Heart left ventricle (tissue), 16 donors: ENCODE results near the gene GALK1. TPM values are rescaled to one million over a fixed set of nuclear protein-coding genes. Genes with fewer than 3 reads are reported as not detected.

Experiments used
- ATAC-seq, 4 donors: fragments of 200-7000 bp; cut with Tn5 transposase; one replicate each; pipeline ENCODE4 v1.9.1; 2020 to 2022; ENCODE audit warnings: moderate library complexity in 4 of 4, mild to moderate bottlenecking in 3 of 4, moderate number of reproducible peaks in 1 of 4
- DNase-seq, 5 donors: peaks; one replicate each; pipeline ENCODE4 v3.0.0-alpha.2; 2020
- H3K27ac ChIP-seq, 12 donors: fragments of 200-600 bp; sonication (generic) in 4 of 12; one replicate each; pipeline versions ENCODE4 v1.5.0 to v1.8.0; 2016 to 2022; ENCODE audit warnings: mild to moderate bottlenecking in 2 of 12
- H3K27me3 ChIP-seq, 9 donors: fragments of 200-600 bp; sonication (generic) in 2 of 9; one replicate each; pipeline versions ENCODE4 v1.5.1 to v1.8.0; 2016 to 2022; ENCODE audit warnings: mild to moderate bottlenecking in 3 of 9
- H3K36me3 ChIP-seq, 9 donors: fragments of 200-600 bp; sonication (generic) in 2 of 9; one replicate each; pipeline versions ENCODE4 v1.5.0 to v1.8.0; 2018 to 2022; ENCODE audit warnings: mild to moderate bottlenecking in 2 of 9
- H3K4me1 ChIP-seq, 12 donors: fragments of 200-600 bp; sonication (generic) in 4 of 12; one replicate each; pipeline versions ENCODE4 v1.5.0 to v1.8.0; 2016 to 2022; ENCODE audit warnings: mild to moderate bottlenecking in 3 of 12
- H3K4me3 ChIP-seq, 12 donors: fragments of 200-600 bp; sonication (generic) in 4 of 12; one replicate each; pipeline versions ENCODE4 v1.5.0 to v1.8.0; 2017 to 2022; ENCODE audit warnings: mild to moderate bottlenecking in 9 of 12, moderate library complexity in 4 of 12
- H3K9me3 ChIP-seq, 12 donors: fragments of 200-600 bp; sonication (generic) in 4 of 12; one replicate each; pipeline versions ENCODE4 v1.5.0 to v1.8.0; 2016 to 2022; ENCODE audit warnings: mild to moderate bottlenecking in 1 of 12
- CTCF ChIP-seq, 12 donors: fragments of 200-600 bp; sonication (generic) in 4 of 12; IDR thresholded peaks; one replicate each; pipeline versions ENCODE4 v1.5.0 to v1.8.0; 2018 to 2022; ENCODE audit warnings: antibody characterized with exemption in 12 of 12, mild to moderate bottlenecking in 5 of 12
- POLR2A ChIP-seq, 2 donors: fragments of 450-650 bp; IDR thresholded peaks; one replicate each; pipeline ENCODE4 v1.6.1; 2017; ENCODE audit warnings: antibody characterized with exemption in 2 of 2, mild to moderate bottlenecking in 2 of 2, moderate library complexity in 2 of 2
- WGBS, 4 donors: extraction: QIAGEN DNeasy Blood & Tissue Kit in 2 of 4; methylation state at CpG; one replicate each; pipeline versions ENCODE4 v1.1.5 to v1.1.7; 2013 to 2018; 5-methylcytosine and 5-hydroxymethylcytosine counted together
- intact Hi-C, 10 donors: fragments of 100-400 bp; cut with DNase I; formaldehyde crosslinking; loops; one replicate each; pipeline versions ENCODE4 v1.11.1 to v1.14.2; 2022
- polyA plus RNA-seq, 2 donors: library from polyadenylated mRNA; stranded (reverse); fragments of 200-250 nt; gene quantifications; one replicate each; pipeline ENCODE4 v1.2.3, GENCODE V29; 2013
- total RNA-seq, 9 donors: library from RNA; depleted of rRNA in 2 of 9; stranded (reverse); fragments of >200 nt in 2 of 9; fragmentation: NEBNext Ultra II Directional in 3 of 9; extraction: Animal tissue kit (Norgen Biotek cat#: 25700) in 3 of 9; gene quantifications; one replicate each; pipeline versions ENCODE4 v1.1.0 to v1.2.4, GENCODE V29; 2016 to 2023
- donor health status: ischemic (EF 13 %, LVEDD 7.1; RV severe dilation, severe dysfunction).
- donor health status: healthy with polysubstance abuse.
- donor health status: DM: no; HTN: yes; CAD: no.
- donor health status: DM: no; HTN: no; CAD: no.
- donor health status: ischemic (EF 25% LVEDD 6.9; RV normal size, moderate dysfunction).
- donor health status: ischemic (EF 25% LVEDD 5.7; RV mildly dilated, moderate dysfunction).
- donor health status: healthy.
- donor health status: DM: yes; HTN: yes; CAD: no.
- donor health status: ischemic (EF 35%, LVEDD 5.7; RV mildly dilated, moderate dysfunction).
- donor health status: nonischemic (EF 11% LVEDD 7.7; RV severe dilation, severe dysfunction).
- donor health status: DM: yes; HTN: yes; CAD: no.
- donor health status: PGD.
- donor health status: ischemic (EF 29% LVEDD 5.4; RV normal size, mild dysfunction).
- donor health status: nonischemic (EF 23%, LVEDD 6.1; RV moderate dilation, normal function).

GALK1 gene
- total and polyA plus RNA-seq, 11 donors = 9.6 to 31.2 (median 20.1) TPM

- H3K9me3 ChIP-seq = no peaks in the 10 kb centered on the region
- TF ChIP-seq POLR2A (IDR thresholded peaks at IDR 0.05) (no peak), CTCF (IDR thresholded peaks at IDR 0.05) (no peak)
- H3K4me3 ChIP-seq = no peak overlapping the region
- intact Hi-C loops = no loop called here
- DNase-seq = no peak
- H3K27ac ChIP-seq = no peak overlapping the region
- WGBS, 4 donors = 65 to 86% (median 78%) methylated on average over 4 to 20 of the region's 20 CpGs
- peaks cover 0 to 10% (median 0%) of the 10 kb centered on the region in 9 donors for H3K36me3 ChIP-seq
- H3K27me3 ChIP-seq = no peaks in the 10 kb centered on the region
- peaks cover 0 to 9% (median 0%) of the 10 kb centered on the region in 12 donors for H3K4me1 ChIP-seq
- ATAC-seq = no peak
These were observed 27.6 kb downstream of the GALK1 start for GRCh38 chr17:75737133-75737962.

DNA sequence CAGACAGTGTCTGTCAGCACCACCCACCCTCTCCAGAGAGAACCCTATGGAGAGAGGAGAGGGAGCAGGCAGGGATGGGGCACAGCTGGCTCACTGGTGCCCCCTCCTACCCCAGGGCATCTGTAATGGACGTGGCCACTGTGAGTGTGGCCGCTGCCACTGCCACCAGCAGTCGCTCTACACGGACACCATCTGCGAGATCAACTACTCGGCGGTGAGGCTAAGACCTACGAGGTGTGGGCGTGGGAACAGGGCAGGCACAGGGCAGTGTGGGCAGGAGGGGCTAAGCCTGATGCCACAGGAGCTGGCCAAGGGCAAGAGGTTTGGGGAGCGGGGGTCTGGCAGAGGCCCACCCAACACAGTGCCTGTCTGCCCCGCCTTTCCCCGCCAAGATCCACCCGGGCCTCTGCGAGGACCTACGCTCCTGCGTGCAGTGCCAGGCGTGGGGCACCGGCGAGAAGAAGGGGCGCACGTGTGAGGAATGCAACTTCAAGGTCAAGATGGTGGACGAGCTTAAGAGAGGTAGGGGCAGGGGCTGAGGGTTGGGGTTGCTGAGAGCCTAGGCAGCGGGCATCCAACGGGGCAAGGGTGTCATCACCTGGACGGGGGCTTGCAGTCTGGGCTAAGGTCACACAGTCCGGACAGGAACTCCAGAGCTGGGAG, 28.7 kb downstream of the GALK1 start:
- H3K9me3 ChIP-seq = no peaks in the 10 kb centered on the region
- DNase-seq = no peak
- no peak overlapping the region for H3K4me3 ChIP-seq
- no peaks in the 10 kb centered on the region for H3K27me3 ChIP-seq
- intact Hi-C loops = no loop called here
- no peak for ATAC-seq
- no peak for TF ChIP-seq POLR2A (IDR thresholded peaks at IDR 0.05)
- TF ChIP-seq CTCF (IDR thresholded peaks at IDR 0.05) = no peak
- peaks cover 0 to 9% (median 0%) of the 10 kb centered on the region in 12 donors for H3K4me1 ChIP-seq
- 89 to 93% (median 90%) methylated on average over 22 to 26 of the region's 26 CpGs for WGBS, 4 donors
- H3K36me3 ChIP-seq = peaks cover 0 to 10% (median 0%) of the 10 kb centered on the region in 9 donors
- H3K27ac ChIP-seq = no peak overlapping the region

- H3K36me3 ChIP-seq = peaks cover 0 to 10% (median 0%) of the 10 kb centered on the region in 9 donors
- DNase-seq = no peak
- H3K9me3 ChIP-seq = no peaks in the 10 kb centered on the region
- 74 to 81% (median 78%) methylated on average over 4 of the region's 4 CpGs for WGBS, 4 donors
- no peaks in the 10 kb centered on the region for H3K27me3 ChIP-seq
- no peak overlapping the region for H3K27ac ChIP-seq
- peaks cover 0 to 9% (median 0%) of the 10 kb centered on the region in 12 donors for H3K4me1 ChIP-seq
- TF ChIP-seq CTCF (IDR thresholded peaks at IDR 0.05) (no peak), POLR2A (IDR thresholded peaks at IDR 0.05) (no peak)
- no peak overlapping the region for H3K4me3 ChIP-seq
- intact Hi-C loops = no loop called here
- ATAC-seq = no peak
These were observed 30.2 kb downstream of the GALK1 start for GRCh38 chr17:75734674-75735294.

GRCh38 chr17:75733471-75733870, 31.5 kb downstream of the GALK1 start:
- intact Hi-C loops = no loop called here

More at GRCh38 chr17:75733471-75733870, 31.5 kb downstream of the GALK1 start:
- peaks cover 0 to 10% (median 0%) of the 10 kb centered on the region in 9 donors for H3K36me3 ChIP-seq
- no peak for ATAC-seq
- DNase-seq = no peak
- no peaks in the 10 kb centered on the region for H3K27me3 ChIP-seq
- H3K27ac ChIP-seq = no peak overlapping the region
- H3K9me3 ChIP-seq = no peaks in the 10 kb centered on the region
- H3K4me3 ChIP-seq = no peak overlapping the region
- no peak for TF ChIP-seq POLR2A (IDR thresholded peaks at IDR 0.05)
- TF ChIP-seq CTCF (IDR thresholded peaks at IDR 0.05) = no peak
- WGBS, 4 donors = 85 to 96% (median 94%) methylated on average over 7 to 18 of the region's 18 CpGs
- peaks cover 0 to 7% (median 0%) of the 10 kb centered on the region in 12 donors for H3K4me1 ChIP-seq
